ENCODE measurements around the gene LAMB1. TPM values are rescaled to one million over a fixed set of nuclear protein-coding genes. Genes with fewer than 3 reads are reported as not detected.
A peak's percentile ranks its signal among the peaks of the same experiment; 100 is the strongest.

The LAMB1 gene
- total RNA-seq, 1 donor: 332 TPM

- H3K4me3 ChIP-seq (ENCODE audit: low read depth, low read length): no peak overlapping the region
- no peak for DNase-seq (ENCODE audit: low read depth)
- TF ChIP-seq, protein P1, sequence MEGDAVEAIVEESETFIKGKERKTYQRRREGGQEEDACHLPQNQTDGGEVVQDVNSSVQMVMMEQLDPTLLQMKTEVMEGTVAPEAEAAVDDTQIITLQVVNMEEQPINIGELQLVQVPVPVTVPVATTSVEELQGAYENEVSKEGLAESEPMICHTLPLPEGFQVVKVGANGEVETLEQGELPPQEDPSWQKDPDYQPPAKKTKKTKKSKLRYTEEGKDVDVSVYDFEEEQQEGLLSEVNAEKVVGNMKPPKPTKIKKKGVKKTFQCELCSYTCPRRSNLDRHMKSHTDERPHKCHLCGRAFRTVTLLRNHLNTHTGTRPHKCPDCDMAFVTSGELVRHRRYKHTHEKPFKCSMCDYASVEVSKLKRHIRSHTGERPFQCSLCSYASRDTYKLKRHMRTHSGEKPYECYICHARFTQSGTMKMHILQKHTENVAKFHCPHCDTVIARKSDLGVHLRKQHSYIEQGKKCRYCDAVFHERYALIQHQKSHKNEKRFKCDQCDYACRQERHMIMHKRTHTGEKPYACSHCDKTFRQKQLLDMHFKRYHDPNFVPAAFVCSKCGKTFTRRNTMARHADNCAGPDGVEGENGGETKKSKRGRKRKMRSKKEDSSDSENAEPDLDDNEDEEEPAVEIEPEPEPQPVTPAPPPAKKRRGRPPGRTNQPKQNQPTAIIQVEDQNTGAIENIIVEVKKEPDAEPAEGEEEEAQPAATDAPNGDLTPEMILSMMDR (IDR thresholded peaks at IDR 0.05; ENCODE audit: insufficient read depth, low read length): no peak
Measured at GRCh38 chr7:107973861-107974260, 29.1 kb downstream of the LAMB1 start.

GRCh38 chr7:107972941-107973376 is 30.0 kb downstream of the LAMB1 start:
- DNase-seq (ENCODE audit: low read depth): no peak
- no peak overlapping the region for H3K4me3 ChIP-seq (ENCODE audit: low read depth, low read length)
- TF ChIP-seq, protein P1 (IDR thresholded peaks at IDR 0.05; ENCODE audit: insufficient read depth, low read length): no peak

DNA sequence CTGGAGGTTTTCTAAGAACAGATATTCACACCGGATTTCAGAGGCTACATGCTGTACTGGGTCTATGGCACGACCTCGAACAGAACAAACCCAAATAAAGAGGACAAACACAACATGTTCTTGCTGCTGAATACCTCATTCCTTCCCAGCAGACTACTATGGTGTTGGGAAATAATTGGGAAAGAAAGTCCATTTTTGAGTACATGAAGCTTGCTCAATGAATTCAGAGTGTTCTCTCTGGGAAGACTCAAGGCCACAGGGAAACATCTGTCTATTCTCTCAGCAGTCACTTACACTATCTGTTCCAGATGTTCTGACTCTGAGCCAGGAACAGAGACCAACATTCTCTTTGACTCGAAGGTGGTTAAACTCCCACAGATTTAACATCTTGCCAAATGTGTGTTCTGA is 30.9 kb downstream of the LAMB1 start:
- no peak overlapping the region for H3K4me3 ChIP-seq (ENCODE audit: low read depth, low read length)
- DNase-seq (ENCODE audit: low read depth): peak; percentile 98
- TF ChIP-seq, protein P1 (IDR thresholded peaks at IDR 0.05; ENCODE audit: insufficient read depth, low read length): no peak

DNA sequence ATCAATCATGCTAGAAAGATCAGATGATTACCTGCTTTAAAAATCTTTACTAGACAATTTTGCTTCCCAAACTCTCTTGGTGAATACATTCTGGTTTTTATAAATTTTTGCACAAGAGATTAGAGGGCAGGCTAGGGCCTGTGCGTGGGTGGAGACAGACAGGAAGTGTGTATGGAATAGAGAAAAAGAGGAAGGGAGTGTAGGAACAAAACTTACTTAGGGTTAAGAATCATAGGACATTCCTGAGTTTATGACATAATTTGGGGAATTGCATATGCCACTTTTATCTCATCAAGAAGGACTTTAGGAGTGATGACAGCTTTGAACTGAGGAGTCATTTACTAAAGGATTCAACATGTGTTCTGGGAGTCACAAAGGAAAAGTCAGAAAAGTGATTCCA is 31.3 kb downstream of the LAMB1 start:
- TF ChIP-seq, protein P1 (IDR thresholded peaks at IDR 0.05; ENCODE audit: insufficient read depth, low read length): no peak
- DNase-seq (ENCODE audit: low read depth): peak; percentile 69

DNA sequence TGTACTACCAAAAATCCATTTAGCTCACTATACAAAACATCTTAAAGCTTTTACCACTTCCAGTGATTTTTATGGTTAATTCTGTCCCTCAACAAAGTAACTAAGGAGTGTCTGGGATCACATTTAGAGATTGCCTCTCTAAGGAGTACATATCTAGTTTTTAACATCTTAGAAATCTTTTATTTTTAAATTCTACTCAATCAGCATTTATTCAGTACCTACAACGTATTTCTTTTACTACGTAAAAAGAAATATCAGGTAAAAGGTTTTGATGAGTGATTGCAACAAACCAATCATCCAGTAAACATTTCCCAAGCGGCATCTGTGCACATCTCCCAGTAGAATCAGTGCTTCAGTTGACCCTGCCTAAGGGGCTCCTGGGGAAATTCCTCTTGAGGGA is 31.9 kb downstream of the LAMB1 start:
- DNase-seq (ENCODE audit: low read depth): no peak
- no peak overlapping the region for H3K4me3 ChIP-seq (ENCODE audit: low read depth, low read length)
- TF ChIP-seq, protein P1 (IDR thresholded peaks at IDR 0.05; ENCODE audit: insufficient read depth, low read length): no peak

More for the DNA sequence above, 31.3 kb downstream of the LAMB1 start:
- H3K4me3 ChIP-seq (ENCODE audit: low read depth, low read length): no peak overlapping the region

DNA sequence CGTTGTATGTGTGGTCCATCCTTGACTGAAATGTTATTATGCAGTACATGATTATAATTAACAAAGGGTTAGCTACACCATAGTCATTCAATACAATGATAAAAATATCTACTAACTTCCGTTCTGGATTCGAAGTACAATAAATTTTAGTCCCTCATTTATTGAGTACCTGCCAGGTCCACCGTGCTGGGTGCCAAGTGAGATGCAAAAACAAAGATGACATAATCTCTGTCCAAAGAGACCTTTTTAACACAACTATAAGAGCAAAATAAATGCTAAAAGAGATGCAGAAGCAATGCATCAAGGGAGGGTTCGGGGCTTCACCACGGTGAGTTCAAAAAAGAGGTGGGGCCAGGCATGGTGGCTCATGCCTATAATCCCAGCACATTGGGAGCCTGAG is 33.1 kb downstream of the LAMB1 start:
- no peak for DNase-seq (ENCODE audit: low read depth)
- no peak overlapping the region for H3K4me3 ChIP-seq (ENCODE audit: low read depth, low read length)

More for the DNA sequence above, 33.1 kb downstream of the LAMB1 start:
- TF ChIP-seq, protein P1 (IDR thresholded peaks at IDR 0.05; ENCODE audit: insufficient read depth, low read length): no peak

All from fibroblast of the aortic adventitia (primary cell).